Measurements from ENCODE around the gene OR7G1. TPM values are rescaled to one million over a fixed set of nuclear protein-coding genes. Genes with fewer than 3 reads are reported as not detected.
A peak's percentile ranks its signal among the peaks of the same experiment; 100 is the strongest.

OR7G1 gene
- total and polyA plus RNA-seq, 2 donors (not counting 3 experiments of a cell fraction or from before 2014, with no cell fraction given), result not detected

GRCh38 chr19:9128171-9128570 lies 12.6 kb upstream of the OR7G1 start:
- Histone ChIP-seq H3K9ac (replicated peaks; ENCODE audit: extremely low read depth, insufficient read depth, low read length) (no peak overlapping the region), H3K4me2 (ENCODE audit: insufficient read depth, low read length) (no peak overlapping the region), H3K9me1 (replicated peaks; ENCODE audit: control insufficient read depth, extremely low read depth, insufficient read depth, low read length) (no peaks in the 10 kb centered on the region), H3K79me2 (ENCODE audit: control insufficient read depth, insufficient read depth, low read length) (no peaks in the 10 kb centered on the region), H3K9me3 (replicated peaks; ENCODE audit: control insufficient read depth, insufficient read depth, low read length) (no peaks in the 10 kb centered on the region), H3K27ac (ENCODE audit: insufficient read depth, low read depth, low read length) (peak overlapping the region; percentile 76), H3K36me3 (ENCODE audit: control insufficient read depth in 2 of 2, extremely low read depth in 1 of 2, insufficient read depth in 2 of 2, low read length in 2 of 2) (no peaks in the 10 kb centered on the region), H4K20me1 (replicated peaks; ENCODE audit: control insufficient read depth, extremely low read depth, insufficient read depth, low read length) (no peaks in the 10 kb centered on the region), H3K27me3 (ENCODE audit: control insufficient read depth in 2 of 2, insufficient read depth in 2 of 2, low read length in 2 of 2) (no peaks in the 10 kb centered on the region), H3K4me3 (replicated peaks in 1 of 3; ENCODE audit: insufficient read depth in 1 of 3, low read depth in 1 of 3, low read length in 3 of 3) (no peak overlapping the region), H3K4me1 (ENCODE audit: control insufficient read depth, extremely low read depth, insufficient read depth, low read length) (peaks cover 5% of the 10 kb centered on the region), H2AFZ (ENCODE audit: low read depth, low read length) (no peak overlapping the region)
- intact Hi-C loops (cut with micrococcal nuclease), result loop anchor here (1.0 to 5.0 kb wide), 5 partner anchors 12 to 547 kb away; partner anchors contain the start of genes ZNF317, ZNF559, ZNF561 and ZNF562
- FAIRE-seq (peak; percentile 92), DNase-seq (ENCODE audit: low read depth, low spot score) (peak; percentile 96)
- ChIA-PET POLR2A (no interaction called here), CTCF (no interaction called here)
- BruUV-seq (replicated peaks), result no TSS peak
- dilution Hi-C loops (cut with MboI; ENCODE audit: extremely low pct_ligation_motif_present, low sequenced_read_pairs), result no loop called here
- TF ChIP-seq GATA2 (IDR thresholded peaks at IDR 0.05; ENCODE audit: insufficient read depth, insufficient read length, low read depth, low read length) (peak; percentile 76), POLR2A (IDR thresholded peaks at IDR 0.05; ENCODE audit: low read depth, low read length) (peak; percentile 29), JUN (IDR thresholded peaks at IDR 0.05; ENCODE audit: borderline replicate concordance, insufficient read depth, insufficient read length, low read depth) (peak; percentile 88), POLR2AphosphoS5 (IDR thresholded peaks at IDR 0.05; ENCODE audit: insufficient read depth, low read depth, low read length) (peak; percentile 67), FOS (IDR thresholded peaks at IDR 0.05; ENCODE audit: borderline replicate concordance, insufficient read depth, low read length) (peak; percentile 88), MAX (IDR thresholded peaks at IDR 0.05; ENCODE audit: insufficient read depth, insufficient read length) (no peak)

- no peaks in the 10 kb centered on the region for H3K9me1 ChIP-seq (replicated peaks; ENCODE audit: control insufficient read depth, extremely low read depth, insufficient read depth, low read length)
- H3K4me2 ChIP-seq (ENCODE audit: insufficient read depth, low read length), result no peak within 1 kb of the TSS
- H3K9ac ChIP-seq (replicated peaks; ENCODE audit: extremely low read depth, insufficient read depth, low read length), result no peak within 1 kb of the TSS
- BruUV-seq (replicated peaks), result no TSS peak
- H3K4me3 ChIP-seq (replicated peaks in 1 of 3; ENCODE audit: insufficient read depth in 1 of 3, low read depth in 1 of 3, low read length in 3 of 3), result no peak within 1 kb of the TSS
- FAIRE-seq (no peak), DNase-seq (ENCODE audit: low read depth, low spot score) (no peak)
- H4K20me1 ChIP-seq (replicated peaks; ENCODE audit: control insufficient read depth, extremely low read depth, insufficient read depth, low read length), result no peaks in the 10 kb centered on the region
- POLR2A ChIA-PET, result no interaction called here
- no peak within 1 kb of the TSS for H3K27ac ChIP-seq (ENCODE audit: insufficient read depth, low read depth, low read length)
- no peaks in the 10 kb centered on the region for H3K27me3 ChIP-seq (ENCODE audit: control insufficient read depth in 2 of 2, insufficient read depth in 2 of 2, low read length in 2 of 2)
- no peak within 1 kb of the TSS for H2AFZ ChIP-seq (ENCODE audit: low read depth, low read length)
- H3K9me3 ChIP-seq (replicated peaks; ENCODE audit: control insufficient read depth, insufficient read depth, low read length), result no peaks in the 10 kb centered on the region
- CTCF ChIA-PET, result no interaction called here
- no peaks in the 10 kb centered on the region for H3K79me2 ChIP-seq (ENCODE audit: control insufficient read depth, insufficient read depth, low read length)
- intact Hi-C loops (cut with micrococcal nuclease), result loop anchor here (5.0 kb wide), 1 partner anchor 195 kb away; the partner anchor contains the start of gene ZNF559
- TF ChIP-seq JUN (IDR thresholded peaks at IDR 0.05; ENCODE audit: borderline replicate concordance, insufficient read depth, insufficient read length, low read depth) (no peak), POLR2A (IDR thresholded peaks at IDR 0.05; ENCODE audit: low read depth, low read length) (no peak), POLR2AphosphoS5 (IDR thresholded peaks at IDR 0.05; ENCODE audit: insufficient read depth, low read depth, low read length) (no peak), MYC (IDR thresholded peaks at IDR 0.05; ENCODE audit: low read depth, low read length) (no peak), MAX (IDR thresholded peaks at IDR 0.05; ENCODE audit: insufficient read depth, insufficient read length) (no peak), EZH2 (IDR thresholded peaks at IDR 0.05; ENCODE audit: borderline replicate concordance, low read depth, low read length, severe bottlenecking) (no peak), FOS (IDR thresholded peaks at IDR 0.05; ENCODE audit: borderline replicate concordance, insufficient read depth, low read length) (no peak), CTCF (IDR thresholded peaks at IDR 0.05; ENCODE audit: extremely low read depth in 1 of 2, insufficient read depth in 1 of 2, low read depth in 1 of 2, low read length in 2 of 2) (no peak), GATA2 (IDR thresholded peaks at IDR 0.05; ENCODE audit: insufficient read depth, insufficient read length, low read depth, low read length) (no peak)
- dilution Hi-C loops (cut with MboI; ENCODE audit: extremely low pct_ligation_motif_present, low sequenced_read_pairs), result no loop called here
- H3K4me1 ChIP-seq (ENCODE audit: control insufficient read depth, extremely low read depth, insufficient read depth, low read length), result peaks cover 5% of the 10 kb centered on the region
- no peaks in the 10 kb centered on the region for H3K36me3 ChIP-seq (ENCODE audit: control insufficient read depth in 2 of 2, extremely low read depth in 1 of 2, insufficient read depth in 2 of 2, low read length in 2 of 2)
Observed at GRCh38 chr19:9126900-9127405, 11.4 kb upstream of the OR7G1 start, which contains the start of gene OR7G3. Gene OR7G3, minus strand, starts transcription at chr19:9126950. Its CDS starts 0 bp downstream, at chr19:9126950.
